Measurements from ENCODE around the gene C17orf78. TPM values are rescaled to one million over a fixed set of nuclear protein-coding genes. Genes with fewer than 3 reads are reported as not detected.

The C17orf78 gene
- total and polyA plus RNA-seq, 2 of the 8 experiments (the other 6 are each of a cell fraction or from before 2014, with no cell fraction given) = not detected

DNA sequence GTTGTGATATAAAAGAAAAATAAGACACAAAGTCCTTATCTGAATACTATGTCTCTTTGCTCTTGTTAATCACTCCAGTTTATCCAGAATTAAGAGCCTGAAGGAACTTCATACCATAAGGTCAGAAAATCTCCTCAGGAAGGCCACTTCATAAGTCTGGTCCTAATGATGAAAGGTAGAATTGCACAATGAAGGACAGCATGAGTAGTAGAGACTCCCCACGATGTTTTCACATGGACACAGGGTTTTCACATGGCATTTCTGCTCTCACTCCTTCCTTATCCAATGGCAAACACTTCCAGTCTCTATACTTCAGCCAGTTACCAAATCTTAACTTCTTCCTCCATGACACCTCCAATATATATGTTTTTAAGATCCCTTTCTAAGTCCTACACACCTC is 10.2 kb upstream of the C17orf78 start:
- FAIRE-seq = no peak
- H4K20me1 ChIP-seq (replicated peaks in 1 of 2; ENCODE audit: control insufficient read depth in 1 of 2, insufficient read depth in 2 of 2, low read length in 2 of 2) = no peaks in the 10 kb centered on the region
- no peak overlapping the region for H3K56ac ChIP-seq (replicated peaks; ENCODE audit: insufficient read length, low read depth, low read length)
- H4K91ac ChIP-seq (replicated peaks; ENCODE audit: insufficient read length, low read length) = no peak overlapping the region
- H3K27ac ChIP-seq (ENCODE audit: low read depth, low read length) = no peak overlapping the region
- no peak overlapping the region for H3K18ac ChIP-seq (ENCODE audit: extremely low read depth, low read length)
- ChIA-PET POLR2A (ENCODE audit: partially characterized antibody) (interaction anchor here (0.6 kb wide), 1 partner anchor 51 kb away, joined by 3 read pairs; no protein-coding TSS in a partner anchor), CTCF (ENCODE audit: partially characterized antibody) (interaction anchor here (1.7 to 2.7 kb wide), 3 partner anchors 8 to 33 kb away, joined by 3 to 15 read pairs (median 4); no protein-coding TSS in a partner anchor)
- no peak overlapping the region for H3K4me3 ChIP-seq (ENCODE audit: extremely low read depth in 1 of 4, insufficient read depth in 2 of 4, low read depth in 3 of 4, low read length in 4 of 4)
- no peaks in the 10 kb centered on the region for H3K9me3 ChIP-seq (ENCODE audit: insufficient read depth in 2 of 2, low read depth in 1 of 2, low read length in 1 of 2)
- no peak overlapping the region for H3K23ac ChIP-seq (ENCODE audit: insufficient read length)
- no peak overlapping the region for H2BK15ac ChIP-seq (ENCODE audit: low read length)
- H2BK120ac ChIP-seq (replicated peaks; ENCODE audit: low read depth, low read length) = no peak overlapping the region
- no peaks in the 10 kb centered on the region for H3K79me1 ChIP-seq (ENCODE audit: low read depth, low read length)
- no peak overlapping the region for H2BK5ac ChIP-seq (ENCODE audit: low read depth, low read length)
- H2AFZ ChIP-seq (ENCODE audit: low read length) = no peak overlapping the region
- H2BK20ac ChIP-seq (ENCODE audit: low read length) = no peak overlapping the region
- H3K9ac ChIP-seq (replicated peaks in 1 of 4; ENCODE audit: extremely low read depth in 1 of 4, low read depth in 3 of 4, low read length in 3 of 4) = no peak overlapping the region
- no peak overlapping the region for H4K5ac ChIP-seq (ENCODE audit: insufficient read length, low read depth, low read length)
- H2AK5ac ChIP-seq (ENCODE audit: low read depth, low read length) = no peak overlapping the region
- H3K4me1 ChIP-seq (replicated peaks in 1 of 4; ENCODE audit: control insufficient read depth in 3 of 4, insufficient read depth in 4 of 4, low read length in 3 of 4) = no peaks in the 10 kb centered on the region
- no peak overlapping the region for H3K4me2 ChIP-seq (ENCODE audit: insufficient read depth in 1 of 2, low read depth in 2 of 2, low read length in 2 of 2)
- H3K4ac ChIP-seq (replicated peaks; ENCODE audit: insufficient read length, low read depth, low read length) = no peak overlapping the region
- H3K23me2 ChIP-seq (ENCODE audit: low read depth, low read length) = no peaks in the 10 kb centered on the region
- H2BK12ac ChIP-seq (ENCODE audit: low read depth, low read length) = no peak overlapping the region
- no peak for DNase-seq (ENCODE audit: low read depth in 1 of 2, low spot score in 2 of 2)
- H3K14ac ChIP-seq (ENCODE audit: insufficient read length) = no peak overlapping the region
- H3K36me3 ChIP-seq (ENCODE audit: control insufficient read depth in 2 of 4, insufficient read depth in 4 of 4, low read length in 3 of 4) = no peaks in the 10 kb centered on the region
- 96% methylated on average over 1 of the region's 1 CpG; no CpG with 5 or more reads in 1 of the 2 experiments for WGBS, 2 experiments (ENCODE audit: extremely low coverage in 1 of 2, insufficient coverage in 1 of 2, insufficient read length in 1 of 2, insufficient replicate concordance in 2 of 2, low coverage in 1 of 2, low lambda C conversion rate in 2 of 2, missing lambda C conversion rate in 1 of 2)
- no peaks in the 10 kb centered on the region for H3K79me2 ChIP-seq (ENCODE audit: control insufficient read depth in 1 of 2, insufficient read depth in 2 of 2, low read length in 2 of 2)
- H4K8ac ChIP-seq (ENCODE audit: extremely low read depth, insufficient read depth, low read length) = no peak overlapping the region
- H3K27me3 ChIP-seq (replicated peaks in 1 of 4; ENCODE audit: control insufficient read depth in 3 of 4, extremely low read depth in 1 of 4, insufficient read depth in 3 of 4, low read length in 3 of 4) = no peaks in the 10 kb centered on the region
- no peak for TF ChIP-seq EP300 (IDR thresholded peaks at IDR 0.05; ENCODE audit: borderline replicate concordance in 1 of 2, low read depth in 2 of 2, low read length in 2 of 2)
- no peak for TF ChIP-seq CREB1 (IDR thresholded peaks at IDR 0.05)
- TF ChIP-seq SP4 (IDR thresholded peaks at IDR 0.05; ENCODE audit: low read length) = no peak
- no peak for TF ChIP-seq GABPA (IDR thresholded peaks at IDR 0.05; ENCODE audit: borderline replicate concordance, insufficient read depth, low read length)
- TF ChIP-seq YY1 (IDR thresholded peaks at IDR 0.05; ENCODE audit: low read depth, low read length) = no peak
- no peak for TF ChIP-seq SIRT6 (IDR thresholded peaks at IDR 0.05; ENCODE audit: low read length)
- no peak for TF ChIP-seq EGR1 (IDR thresholded peaks at IDR 0.05; ENCODE audit: borderline replicate concordance, low read depth, low read length)
- TF ChIP-seq GTF2F1 (IDR thresholded peaks at IDR 0.05; ENCODE audit: borderline replicate concordance, low read depth, low read length) = no peak
- TF ChIP-seq SIN3A (conservative IDR thresholded peaks at IDR 0.05 in 1 of 2, IDR thresholded peaks at IDR 0.05 in 1 of 2; ENCODE audit: low read depth in 1 of 2, low read length in 2 of 2) = no peak
- no peak for TF ChIP-seq CHD1 (IDR thresholded peaks at IDR 0.05; ENCODE audit: low read depth, low read length)
- no peak for TF ChIP-seq RAD21 (IDR thresholded peaks at IDR 0.05 in 1 of 2, conservative IDR thresholded peaks at IDR 0.05 in 1 of 2; ENCODE audit: low read depth in 2 of 2, low read length in 2 of 2)
- no peak for TF ChIP-seq SAP30 (IDR thresholded peaks at IDR 0.05; ENCODE audit: insufficient read depth, insufficient replicate concordance, low read length)
- TF ChIP-seq FOSL1 (IDR thresholded peaks at IDR 0.05; ENCODE audit: insufficient read depth, low read depth, low read length) = no peak
- no peak for TF ChIP-seq RXRA (IDR thresholded peaks at IDR 0.05; ENCODE audit: insufficient read depth, low read depth, low read length)

All from H1 (cell line).